Subcutaneous abdominal adipose tissue (tissue), 5 donors: ENCODE data around the gene LYST.

Experiments
- H3K27ac ChIP-seq: one replicate; pipeline ENCODE4 v1.7.0; 2013; ENCODE audit warnings: low read depth, mild to moderate bottlenecking, inconsistent platforms, low read length, moderate library complexity
- H3K27me3 ChIP-seq, 5 donors: one replicate each; pipeline ENCODE4 v1.7.0; 2013; ENCODE audit warnings: low read length in 5 of 5, inconsistent platforms in 1 of 5; ENCODE audit not compliant: control insufficient read depth in 5 of 5, insufficient read depth in 4 of 5
- H3K36me3 ChIP-seq, 5 donors: one replicate each; pipeline ENCODE4 v1.7.0; 2013; ENCODE audit warnings: low read length in 5 of 5; ENCODE audit not compliant: control insufficient read depth in 5 of 5, insufficient read depth in 5 of 5
- H3K4me1 ChIP-seq, 5 donors: one replicate each; pipeline ENCODE4 v1.7.0; 2013; ENCODE audit warnings: low read length in 5 of 5, mild to moderate bottlenecking in 3 of 5, moderate library complexity in 1 of 5; ENCODE audit not compliant: control insufficient read depth in 5 of 5, insufficient read depth in 5 of 5
- H3K4me3 ChIP-seq, 5 donors: one replicate each; pipeline ENCODE4 v1.7.0; 2013; ENCODE audit warnings: low read length in 5 of 5, low read depth in 1 of 5
- H3K9ac ChIP-seq, 5 donors: one replicate each; pipeline ENCODE4 v1.7.0; 2013; ENCODE audit warnings: low read length in 5 of 5, mild to moderate bottlenecking in 4 of 5, moderate library complexity in 3 of 5
- H3K9me3 ChIP-seq, 5 donors: one replicate each; pipeline ENCODE4 v1.7.0; 2013; ENCODE audit warnings: low read length in 5 of 5; ENCODE audit not compliant: control insufficient read depth in 5 of 5
- donor health status: healthy.
- donor health status: healthy.
- donor health status: healthy.
- donor health status: healthy.
- donor health status: healthy.

Gene LYST

DNA sequence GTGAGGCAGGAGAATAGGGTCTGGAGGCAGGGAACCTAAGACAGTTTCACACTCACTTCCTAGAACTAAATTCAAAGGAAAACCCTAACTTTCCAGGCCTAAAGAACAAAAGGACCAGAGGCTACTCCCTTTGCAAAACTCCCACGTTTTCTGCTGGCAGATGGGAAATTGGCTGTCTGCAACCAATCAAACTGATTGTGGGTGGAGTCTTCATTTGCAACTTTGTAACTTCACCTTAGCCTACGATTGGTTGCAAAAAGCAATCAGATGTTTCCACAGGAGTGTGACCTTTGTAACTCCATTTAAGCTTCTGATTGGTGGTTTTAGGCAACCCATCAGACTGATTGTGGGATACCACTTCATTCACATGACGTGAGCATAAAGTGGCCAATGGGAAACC, 197.4 kb downstream of the LYST start:
- no peak overlapping the region for H3K9ac ChIP-seq
- no peak overlapping the region for H3K4me3 ChIP-seq
- no peak overlapping the region for H3K27ac ChIP-seq
- H3K4me1 ChIP-seq = no peaks in the 10 kb centered on the region
- H3K27me3 ChIP-seq = no peaks in the 10 kb centered on the region
- H3K36me3 ChIP-seq = peaks cover 24 to 58% (median 42%) of the 10 kb centered on the region in 5 donors
- H3K9me3 ChIP-seq = peaks cover 8 to 23% (median 19%) of the 10 kb centered on the region in 5 donors

GRCh38 chr1:235663628-235664027, 203.1 kb downstream of the LYST start:
- Histone ChIP-seq H3K36me3 (peaks cover 18 to 38% (median 29%) of the 10 kb centered on the region in 5 donors), H3K27me3 (no peaks in the 10 kb centered on the region), H3K9ac (no peak overlapping the region)

DNA sequence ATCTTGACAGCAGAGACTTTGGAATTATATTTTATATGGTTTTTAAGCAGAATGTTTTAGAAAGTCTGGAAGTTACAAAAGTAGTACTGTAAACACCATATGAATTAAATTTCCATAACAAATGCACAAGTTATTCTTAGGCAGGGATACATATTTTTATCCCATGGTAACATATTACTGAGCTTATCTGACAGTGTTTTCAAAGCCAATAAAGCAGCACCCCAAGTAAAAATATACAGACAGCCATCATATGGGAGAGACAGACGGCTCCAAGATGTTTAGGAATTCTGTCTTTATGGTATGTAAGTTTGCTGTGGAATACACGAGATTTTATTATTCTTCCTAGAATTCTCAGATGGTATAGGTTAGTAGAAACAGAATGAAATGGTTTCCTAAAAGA, 205.1 kb downstream of the LYST start:
- Histone ChIP-seq H3K9ac (no peak overlapping the region), H3K4me1 (peaks cover 0 to 3% (median 0%) of the 10 kb centered on the region in 5 donors), H3K27me3 (peaks cover 0 to 2% (median 0%) of the 10 kb centered on the region in 5 donors), H3K36me3 (peaks cover 18 to 34% (median 29%) of the 10 kb centered on the region in 5 donors), H3K27ac (no peak overlapping the region), H3K4me3 (no peak overlapping the region), H3K9me3 (no peaks in the 10 kb centered on the region)

More at GRCh38 chr1:235663628-235664027, 203.1 kb downstream of the LYST start:
- no peak overlapping the region for H3K4me3 ChIP-seq
- H3K9me3 ChIP-seq = no peaks in the 10 kb centered on the region
- H3K27ac ChIP-seq = no peak overlapping the region
- no peaks in the 10 kb centered on the region for H3K4me1 ChIP-seq

DNA sequence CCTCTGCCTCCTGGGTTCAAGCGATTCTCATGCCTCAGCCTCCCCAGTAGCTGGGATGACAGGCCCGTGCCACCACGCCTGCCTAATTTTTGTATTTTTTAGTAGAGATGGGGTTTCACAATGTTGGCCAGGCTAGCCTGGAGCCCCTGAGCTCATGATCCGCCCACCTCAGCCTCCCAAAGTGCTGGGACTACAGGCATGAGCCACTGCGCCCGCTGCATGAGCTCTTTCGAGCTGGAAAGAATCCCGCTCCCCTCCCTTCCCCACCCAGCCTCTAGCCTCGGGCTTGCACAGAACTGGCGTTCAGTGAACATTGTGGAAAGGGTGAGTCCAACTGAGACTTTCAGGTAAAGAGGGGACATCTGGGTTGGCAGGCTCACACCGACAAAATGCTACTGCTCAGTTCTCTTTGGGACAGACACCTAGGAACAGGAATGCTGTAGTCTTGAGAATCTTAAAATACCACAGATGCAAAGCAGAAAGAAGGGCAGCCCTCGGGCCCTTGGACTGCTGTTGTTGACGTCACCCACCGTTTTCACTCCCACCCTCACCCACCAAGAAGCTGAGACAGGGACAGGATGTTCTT, 207.4 kb downstream of the LYST start:
- Histone ChIP-seq H3K27ac (no peak overlapping the region), H3K9me3 (no peaks in the 10 kb centered on the region), H3K36me3 (peaks cover 18 to 32% (median 26%) of the 10 kb centered on the region in 5 donors), H3K4me3 (no peak overlapping the region), H3K4me1 (peaks cover 0 to 3% (median 0%) of the 10 kb centered on the region in 5 donors), H3K9ac (no peak overlapping the region), H3K27me3 (peaks cover 0 to 5% (median 2%) of the 10 kb centered on the region in 5 donors)

DNA sequence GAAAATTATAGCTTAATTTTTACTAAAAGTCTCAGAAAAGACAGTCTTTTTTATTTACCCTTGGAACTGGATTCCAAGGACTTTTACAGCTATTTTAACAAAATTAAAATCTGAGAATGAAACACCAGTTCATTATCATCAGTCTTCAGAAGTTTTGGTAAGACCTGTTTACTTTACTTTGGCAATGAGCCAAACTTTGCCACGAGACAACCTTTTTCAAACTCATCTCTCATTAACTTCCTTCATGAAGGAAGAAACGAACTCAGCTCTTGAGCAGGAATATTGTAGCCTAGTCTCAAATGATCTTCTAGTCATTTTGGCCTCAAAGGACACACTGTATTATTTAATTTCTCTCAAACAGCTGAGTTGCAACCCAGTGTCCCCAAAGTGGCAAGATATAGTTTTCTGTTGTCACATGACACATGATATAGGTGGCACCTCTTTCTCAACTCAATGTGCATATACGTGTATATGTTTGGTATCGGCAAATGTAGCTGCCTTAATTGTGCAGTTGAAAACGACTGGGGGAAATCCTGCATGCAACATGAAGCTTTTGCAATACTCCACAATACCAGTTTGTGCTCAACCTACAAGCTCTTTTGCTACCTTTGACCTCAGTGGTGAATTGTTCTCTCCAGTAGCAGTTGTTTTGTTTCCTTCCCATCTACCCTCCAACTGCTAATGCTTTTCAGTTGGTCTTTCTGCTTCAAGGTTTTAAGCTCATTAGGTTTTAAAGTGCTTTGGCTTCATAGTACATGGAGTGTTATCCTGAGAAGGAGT, 208.8 kb downstream of the LYST start:
- Histone ChIP-seq H3K27me3 (peaks cover 0 to 7% (median 5%) of the 10 kb centered on the region in 5 donors), H3K9me3 (no peaks in the 10 kb centered on the region), H3K4me3 (no peak overlapping the region), H3K27ac (no peak overlapping the region), H3K36me3 (peaks cover 10 to 21% (median 19%) of the 10 kb centered on the region in 5 donors), H3K4me1 (peaks cover 0 to 3% (median 0%) of the 10 kb centered on the region in 5 donors), H3K9ac (no peak overlapping the region)

- H3K27ac ChIP-seq = no peak overlapping the region
- peaks cover 0 to 3% (median 0%) of the 10 kb centered on the region in 5 donors for H3K4me1 ChIP-seq
- H3K27me3 ChIP-seq = peaks cover 0 to 11% (median 5%) of the 10 kb centered on the region in 5 donors
- peaks cover 6 to 15% (median 13%) of the 10 kb centered on the region in 5 donors for H3K36me3 ChIP-seq
- no peak overlapping the region for H3K9ac ChIP-seq
- H3K4me3 ChIP-seq = no peak overlapping the region
- H3K9me3 ChIP-seq = no peaks in the 10 kb centered on the region
Measured at GRCh38 chr1:235657269-235657668, 209.4 kb downstream of the LYST start.

GRCh38 chr1:235652364-235652763, 214.3 kb downstream of the LYST start:
- Histone ChIP-seq H3K9ac (no peak overlapping the region), H3K36me3 (no peaks in the 10 kb centered on the region), H3K27ac (no peak overlapping the region), H3K9me3 (no peaks in the 10 kb centered on the region), H3K4me1 (peaks cover 0 to 24% (median 21%) of the 10 kb centered on the region in 5 donors), H3K4me3 (no peak overlapping the region), H3K27me3 (peaks cover 21 to 37% (median 28%) of the 10 kb centered on the region in 5 donors)

DNA sequence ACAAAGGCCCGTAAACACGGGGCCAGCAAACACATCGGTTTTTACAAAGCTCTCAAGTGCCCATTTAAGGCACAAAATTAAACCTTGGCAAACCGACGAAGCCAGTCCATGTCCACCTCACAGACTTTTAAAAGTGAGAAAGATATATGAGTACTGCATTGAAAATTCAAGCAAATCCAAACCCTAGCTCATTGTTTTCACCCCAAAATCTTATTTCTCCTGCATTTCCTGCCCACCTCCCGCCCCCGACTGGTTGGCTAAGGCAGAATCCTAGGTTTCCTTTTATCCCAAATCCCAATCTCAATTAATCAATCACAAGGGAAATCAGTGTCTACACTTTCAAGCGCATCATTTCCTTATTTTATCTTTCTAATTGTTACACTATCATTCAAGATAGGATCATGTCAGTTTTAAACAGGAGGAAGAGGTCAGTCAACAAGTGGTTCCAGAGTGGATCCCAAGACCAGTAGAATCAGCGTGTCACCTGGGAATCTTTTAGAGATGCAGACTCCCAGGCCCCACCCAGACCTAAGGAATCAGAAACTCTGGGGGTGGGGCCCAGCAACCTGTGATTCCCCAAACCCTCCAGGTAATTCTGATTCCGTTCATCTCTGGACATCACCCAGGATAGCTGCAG, 215.4 kb downstream of the LYST start:
- Histone ChIP-seq H3K4me1 (peaks cover 0 to 24% (median 21%) of the 10 kb centered on the region in 5 donors), H3K27me3 (peaks cover 20 to 42% (median 30%) of the 10 kb centered on the region in 5 donors), H3K9me3 (no peaks in the 10 kb centered on the region), H3K4me3 (peak overlapping the region in 3 of 5 donors; percentile 29 to 50 (median 48)), H3K36me3 (no peaks in the 10 kb centered on the region), H3K9ac (peak overlapping the region in 1 of 5 donors; percentile 25), H3K27ac (no peak overlapping the region)

GRCh38 chr1:235650341-235651169, 216.2 kb downstream of the LYST start:
- peak overlapping the region in 1 of 5 donors; percentile 25 for H3K9ac ChIP-seq

More at GRCh38 chr1:235650341-235651169, 216.2 kb downstream of the LYST start:
- peaks cover 0 to 24% (median 21%) of the 10 kb centered on the region in 5 donors for H3K4me1 ChIP-seq
- H3K27me3 ChIP-seq = peaks cover 21 to 46% (median 36%) of the 10 kb centered on the region in 5 donors
- H3K27ac ChIP-seq = no peak overlapping the region
- H3K36me3 ChIP-seq = no peaks in the 10 kb centered on the region
- no peaks in the 10 kb centered on the region for H3K9me3 ChIP-seq
- H3K4me3 ChIP-seq = peak overlapping the region; percentile 29 to 60 (median 50)
